Uterus (tissue), 4 donors: ENCODE measurements around the gene ADGRE1. TPM values are rescaled to one million over a fixed set of nuclear protein-coding genes. Genes with fewer than 3 reads are reported as not detected.

Source experiments
- DNase-seq, 2 donors: peaks; one replicate each; pipeline ENCODE4 v3.0.0-alpha.2; 2019 to 2020
- H3K27ac ChIP-seq, 2 donors: fragments of 200-600 bp; sonication (generic); 1 replicate in 1 of 2; 2 replicates in 1 of 2; pipeline ENCODE4 v1.5.1; 2016 to 2018
- H3K27me3 ChIP-seq, 2 donors: fragments of 200-600 bp; sonication (generic); one replicate each; pipeline ENCODE4 v1.5.1; 2018 to 2019; ENCODE audit warnings: control low read depth in 1 of 2
- H3K36me3 ChIP-seq, 2 donors: fragments of 200-600 bp; sonication (generic); one replicate each; pipeline ENCODE4 v1.5.1; 2019; ENCODE audit warnings: control low read depth in 1 of 2
- H3K4me1 ChIP-seq, 2 donors: fragments of 200-600 bp; sonication (generic); one replicate each; pipeline ENCODE4 v1.5.1; 2018 to 2019; ENCODE audit warnings: control low read depth in 1 of 2
- H3K4me3 ChIP-seq, 2 donors: fragments of 200-600 bp; sonication (generic); 1 replicate in 1 of 2; 2 replicates in 1 of 2; pipeline ENCODE4 v1.5.1; 2018 to 2019; ENCODE audit warnings: mild to moderate bottlenecking in 1 of 2
- H3K9me3 ChIP-seq, 2 donors: fragments of 200-600 bp; sonication (generic); one replicate each; pipeline ENCODE4 v1.5.1; 2019; ENCODE audit warnings: control low read depth in 1 of 2
- POLR2A ChIP-seq, 2 donors: fragments of 450-650 bp; IDR thresholded peaks; one replicate each; pipeline ENCODE4 v1.6.1; 2016; ENCODE audit warnings: antibody characterized with exemption in 2 of 2, mild to moderate bottlenecking in 1 of 2, moderate library complexity in 1 of 2
- intact Hi-C: fragments of 100-400 bp; cut with DNase I; formaldehyde crosslinking; loops from one replicate; pipeline ENCODE4 v1.15.1; 2023; ENCODE audit warnings: low total_unique reads
- total RNA-seq, 4 donors: library from RNA; depleted of rRNA in 3 of 4; stranded (reverse); fragments of >200 nt in 3 of 4; gene quantifications; one replicate each; pipeline versions ENCODE4 v1.1.0 to v1.2.4, GENCODE V29; 2014 to 2023
- TF ChIP-seq, protein P1 (sequence below), 4 experiments: fragments of 200-600 bp in 2 of 4; fragments of 450-650 bp in 2 of 4; sonication (generic) in 2 of 4; IDR thresholded peaks; one replicate each; pipeline ENCODE4 v1.5.1; 2016 to 2019; ENCODE audit warnings: antibody characterized with exemption in 4 of 4, mild to moderate bottlenecking in 2 of 4, moderate library complexity in 1 of 4
- donor health status: DM: yes; HTN: yes; CAD: no.

ADGRE1 gene
- total RNA-seq, 4 donors from 2014 or later = 0.21 to 1.0 TPM; not detected in 2

DNA sequence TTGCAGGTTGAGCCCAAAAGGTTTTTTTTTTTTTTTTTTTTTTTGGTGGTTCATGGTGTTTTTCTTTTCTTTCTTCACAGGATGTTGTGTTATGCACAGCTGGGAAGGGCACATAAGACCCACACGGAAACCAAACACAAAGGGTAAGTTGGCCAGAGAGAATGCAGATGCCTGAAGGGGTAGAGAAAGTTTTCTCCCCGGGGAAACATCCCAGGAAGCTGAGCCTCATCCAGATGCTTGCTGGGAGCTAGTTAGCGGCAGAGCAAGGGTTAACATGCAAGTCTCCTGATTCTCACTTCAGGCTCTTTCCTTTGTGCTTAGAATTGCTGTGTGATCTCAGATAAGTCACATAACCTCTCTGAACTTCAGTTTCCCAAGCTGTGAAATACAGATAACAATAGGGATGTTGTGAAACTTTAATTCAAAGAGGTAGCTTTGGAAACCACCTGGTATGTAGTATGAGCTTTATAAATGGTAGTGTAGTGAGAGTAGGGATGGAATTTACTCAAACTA is 3.1 kb downstream of the ADGRE1 start:
- Histone ChIP-seq H3K9me3 (no peaks in the 10 kb centered on the region), H3K27ac (no peak overlapping the region), H3K36me3 (no peaks in the 10 kb centered on the region), H3K27me3 (no peaks in the 10 kb centered on the region), H3K4me3 (no peak overlapping the region), H3K4me1 (no peaks in the 10 kb centered on the region)
- no peak for TF ChIP-seq POLR2A (IDR thresholded peaks at IDR 0.05)
- TF ChIP-seq, protein P1, sequence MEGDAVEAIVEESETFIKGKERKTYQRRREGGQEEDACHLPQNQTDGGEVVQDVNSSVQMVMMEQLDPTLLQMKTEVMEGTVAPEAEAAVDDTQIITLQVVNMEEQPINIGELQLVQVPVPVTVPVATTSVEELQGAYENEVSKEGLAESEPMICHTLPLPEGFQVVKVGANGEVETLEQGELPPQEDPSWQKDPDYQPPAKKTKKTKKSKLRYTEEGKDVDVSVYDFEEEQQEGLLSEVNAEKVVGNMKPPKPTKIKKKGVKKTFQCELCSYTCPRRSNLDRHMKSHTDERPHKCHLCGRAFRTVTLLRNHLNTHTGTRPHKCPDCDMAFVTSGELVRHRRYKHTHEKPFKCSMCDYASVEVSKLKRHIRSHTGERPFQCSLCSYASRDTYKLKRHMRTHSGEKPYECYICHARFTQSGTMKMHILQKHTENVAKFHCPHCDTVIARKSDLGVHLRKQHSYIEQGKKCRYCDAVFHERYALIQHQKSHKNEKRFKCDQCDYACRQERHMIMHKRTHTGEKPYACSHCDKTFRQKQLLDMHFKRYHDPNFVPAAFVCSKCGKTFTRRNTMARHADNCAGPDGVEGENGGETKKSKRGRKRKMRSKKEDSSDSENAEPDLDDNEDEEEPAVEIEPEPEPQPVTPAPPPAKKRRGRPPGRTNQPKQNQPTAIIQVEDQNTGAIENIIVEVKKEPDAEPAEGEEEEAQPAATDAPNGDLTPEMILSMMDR (IDR thresholded peaks at IDR 0.05) = no peak
- intact Hi-C loops = no loop called here
- no peak for DNase-seq

DNA sequence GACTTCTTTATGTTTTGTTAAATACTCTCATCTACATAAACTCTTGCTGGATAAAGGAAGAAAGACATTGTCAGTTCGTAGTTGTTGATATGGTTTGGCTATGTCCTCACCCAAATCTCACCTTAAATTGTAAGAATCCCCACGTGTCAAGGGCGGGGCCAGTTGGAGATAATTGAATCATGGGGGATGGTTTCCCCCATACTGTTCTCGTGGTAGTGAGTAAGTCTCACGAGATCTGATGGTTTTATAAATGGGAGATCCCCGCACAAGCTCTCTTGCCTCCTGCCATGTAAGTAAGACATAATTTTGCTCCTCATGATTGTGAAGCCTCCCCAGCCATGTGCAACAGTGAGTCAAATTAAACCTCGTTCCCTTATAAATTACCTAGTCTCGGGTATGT is 3.6 kb downstream of the ADGRE1 start:
- Histone ChIP-seq H3K27me3 (no peaks in the 10 kb centered on the region), H3K9me3 (no peaks in the 10 kb centered on the region), H3K36me3 (no peaks in the 10 kb centered on the region), H3K4me1 (no peaks in the 10 kb centered on the region), H3K4me3 (no peak overlapping the region), H3K27ac (no peak overlapping the region)
- TF ChIP-seq POLR2A (IDR thresholded peaks at IDR 0.05) = no peak
- TF ChIP-seq, protein P1 (IDR thresholded peaks at IDR 0.05) = no peak
- DNase-seq = no peak
- intact Hi-C loops = no loop called here

GRCh38 chr19:6891761-6892385 is 4.5 kb downstream of the ADGRE1 start:
- no peaks in the 10 kb centered on the region for H3K36me3 ChIP-seq
- H3K4me3 ChIP-seq = no peak overlapping the region
- no peak overlapping the region for H3K27ac ChIP-seq
- H3K27me3 ChIP-seq = no peaks in the 10 kb centered on the region
- intact Hi-C loops = no loop called here
- no peaks in the 10 kb centered on the region for H3K4me1 ChIP-seq
- DNase-seq = no peak
- no peaks in the 10 kb centered on the region for H3K9me3 ChIP-seq
- TF ChIP-seq, protein P1 (IDR thresholded peaks at IDR 0.05) = no peak
- no peak for TF ChIP-seq POLR2A (IDR thresholded peaks at IDR 0.05)

- H3K9me3 ChIP-seq = no peaks in the 10 kb centered on the region
- DNase-seq = no peak
- H3K27me3 ChIP-seq = no peaks in the 10 kb centered on the region
- H3K27ac ChIP-seq = no peak overlapping the region
- H3K36me3 ChIP-seq = no peaks in the 10 kb centered on the region
- H3K4me1 ChIP-seq = no peaks in the 10 kb centered on the region
- intact Hi-C loops = no loop called here
- no peak for TF ChIP-seq POLR2A (IDR thresholded peaks at IDR 0.05)
- TF ChIP-seq, protein P1 (IDR thresholded peaks at IDR 0.05) = no peak
- H3K4me3 ChIP-seq = no peak overlapping the region
These were observed 6.9 kb downstream of the ADGRE1 start for GRCh38 chr19:6894313-6894712.

DNA sequence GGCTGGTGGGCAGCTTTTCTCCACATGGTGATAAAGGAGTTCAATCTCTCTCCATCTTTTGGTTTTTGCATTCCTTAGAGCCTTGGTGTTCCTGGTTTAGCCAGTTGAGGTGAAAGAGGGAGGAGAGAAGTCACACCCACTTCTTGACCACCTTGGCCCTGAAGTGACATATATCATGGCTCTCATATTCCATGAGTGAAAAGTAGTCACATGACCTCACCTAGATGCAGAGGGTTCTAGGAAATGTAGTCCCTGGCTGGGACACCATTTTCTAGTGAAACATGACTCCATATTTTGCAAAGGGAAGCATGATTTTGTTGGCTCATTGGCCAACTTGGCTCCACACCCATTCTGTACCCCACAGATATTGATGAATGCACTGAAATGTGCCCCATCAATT is 16.1 kb downstream of the ADGRE1 start:
- intact Hi-C loops = no loop called here
- no peaks in the 10 kb centered on the region for H3K4me1 ChIP-seq
- no peaks in the 10 kb centered on the region for H3K36me3 ChIP-seq
- H3K9me3 ChIP-seq = peaks cover 0 to 11% of the 10 kb centered on the region in 2 donors
- DNase-seq = no peak
- no peaks in the 10 kb centered on the region for H3K27me3 ChIP-seq
- no peak overlapping the region for H3K4me3 ChIP-seq
- TF ChIP-seq POLR2A (IDR thresholded peaks at IDR 0.05) = no peak
- TF ChIP-seq, protein P1 (IDR thresholded peaks at IDR 0.05) = no peak
- no peak overlapping the region for H3K27ac ChIP-seq
